Fibroblast of skin of left quadriceps (primary cell): ENCODE data around the gene QRICH2.
A peak's percentile ranks its signal among the peaks of the same experiment; 100 is the strongest.
"Not testable (repeated sequence)": the region's sequence is repeated elsewhere in the genome, so short reads cannot be mapped to it uniquely, and the experiment has no call there.

Experiments used
- DNase-seq, 2 experiments: peaks; one replicate each; pipeline ENCODE4 v3.0.0-alpha.2; 2013; ENCODE audit warnings: low read depth in 2 of 2

Gene QRICH2

DNA sequence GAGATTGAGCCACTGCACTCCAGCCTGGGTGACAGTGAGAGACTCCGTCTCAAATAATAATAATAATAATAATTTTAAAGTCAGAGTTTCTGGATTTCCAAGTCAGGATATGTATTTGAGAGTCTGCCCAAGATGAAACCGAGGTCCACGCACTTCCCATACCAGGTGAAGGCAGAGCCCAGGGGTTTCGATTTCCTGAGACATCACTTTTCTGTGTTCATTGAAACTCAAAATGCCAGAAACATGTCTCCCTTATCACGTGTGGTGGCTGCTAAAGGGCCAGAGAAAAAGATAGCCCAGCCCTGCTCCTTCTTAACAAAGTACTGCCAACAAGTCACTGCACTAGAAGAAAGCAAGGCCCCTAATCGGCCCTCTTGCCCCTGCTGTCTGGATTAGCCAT lies 57.9 kb downstream of the QRICH2 start:
- no peak for DNase-seq

GRCh38 chr17:76248013-76248782 lies 59.9 kb downstream of the QRICH2 start:
- no peak for DNase-seq

- DNase-seq = no peak
These were observed 60.8 kb downstream of the QRICH2 start for GRCh38 chr17:76247304-76247703.

- peak in 1 of 2 experiments; percentile 32 for DNase-seq
These were observed 61.7 kb downstream of the QRICH2 start for GRCh38 chr17:76246080-76247066.

- not testable (repeated sequence) for DNase-seq
These were observed 63.4 kb downstream of the QRICH2 start for GRCh38 chr17:76244721-76245120.

DNA sequence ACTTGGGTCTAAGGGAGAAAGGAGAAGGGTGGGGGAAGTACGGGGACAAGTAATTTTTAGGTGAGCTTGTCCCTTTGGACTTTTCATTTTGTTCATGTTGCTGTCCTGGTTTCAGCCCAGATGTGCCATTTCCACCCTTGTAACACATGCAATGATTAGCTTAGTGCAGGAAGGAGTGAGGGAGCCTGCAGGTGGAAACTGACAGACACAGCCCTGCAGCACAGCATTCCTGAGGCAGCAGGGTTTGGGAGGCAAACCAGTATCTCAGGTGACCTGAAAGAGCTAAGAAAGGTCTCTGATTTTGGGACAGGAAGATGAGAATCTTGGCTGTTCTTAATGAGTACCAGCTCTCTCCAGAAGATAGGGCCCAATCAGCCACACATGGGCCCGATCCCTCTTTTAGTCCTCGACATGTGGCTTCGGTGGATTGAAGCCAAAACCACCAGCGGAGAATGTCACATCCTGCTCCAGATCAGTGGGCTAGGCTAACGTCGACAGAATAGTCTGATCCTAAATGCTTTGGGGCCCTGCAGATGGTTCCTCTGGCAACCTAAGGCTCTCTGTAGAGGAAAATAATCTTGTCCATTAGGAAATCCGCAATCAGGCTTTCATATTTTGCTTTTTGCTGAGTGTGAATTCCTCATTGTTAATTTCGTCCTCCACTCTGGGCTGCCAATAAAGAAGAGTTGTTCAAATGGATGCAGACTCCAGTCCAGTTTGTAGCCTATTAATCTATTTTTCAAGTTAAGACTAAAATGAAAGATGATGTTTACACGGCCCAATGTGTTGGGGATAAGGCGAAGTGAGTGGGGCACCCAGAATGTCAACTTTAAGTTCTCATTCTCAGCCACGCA lies 64.0 kb downstream of the QRICH2 start:
- DNase-seq = peak; percentile 60 to 66

DNA sequence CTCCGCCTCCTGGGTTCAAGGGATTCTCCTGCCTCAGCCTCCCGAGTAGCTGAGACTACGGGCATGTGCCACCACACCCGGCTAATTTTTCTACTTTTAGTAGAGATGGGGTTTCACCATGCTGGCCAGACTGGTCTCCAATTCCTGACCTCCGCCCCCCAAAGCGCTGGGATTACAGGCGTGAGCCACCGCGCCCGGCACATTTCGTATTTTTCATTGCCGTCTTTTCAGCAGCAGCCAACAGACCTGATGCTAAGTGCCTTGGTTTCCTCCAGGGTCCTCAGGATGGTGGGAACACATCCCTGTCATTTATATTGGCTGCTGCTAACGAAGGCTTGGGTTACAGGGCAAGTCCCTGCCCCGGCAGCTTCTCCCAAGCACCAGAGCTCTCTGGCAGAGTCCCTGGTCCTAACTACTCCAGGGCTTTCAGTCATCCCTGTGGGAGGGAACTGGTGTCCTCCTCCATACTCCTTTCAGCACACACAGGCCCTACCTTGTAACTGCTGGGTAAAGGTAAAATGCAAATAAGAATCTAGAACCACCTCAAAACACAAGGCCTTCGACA lies 66.3 kb downstream of the QRICH2 start:
- DNase-seq = no peak

- no peak for DNase-seq
These were observed 66.9 kb downstream of the QRICH2 start for GRCh38 chr17:76241204-76241538.

- no peak for DNase-seq
These were observed 67.4 kb downstream of the QRICH2 start, which contains the start of gene RNF157 for GRCh38 chr17:76240461-76241203. Gene RNF157, minus strand, starts transcription at chr17:76240493. Its CDS starts 253 bp downstream, at chr17:76240240.

DNA sequence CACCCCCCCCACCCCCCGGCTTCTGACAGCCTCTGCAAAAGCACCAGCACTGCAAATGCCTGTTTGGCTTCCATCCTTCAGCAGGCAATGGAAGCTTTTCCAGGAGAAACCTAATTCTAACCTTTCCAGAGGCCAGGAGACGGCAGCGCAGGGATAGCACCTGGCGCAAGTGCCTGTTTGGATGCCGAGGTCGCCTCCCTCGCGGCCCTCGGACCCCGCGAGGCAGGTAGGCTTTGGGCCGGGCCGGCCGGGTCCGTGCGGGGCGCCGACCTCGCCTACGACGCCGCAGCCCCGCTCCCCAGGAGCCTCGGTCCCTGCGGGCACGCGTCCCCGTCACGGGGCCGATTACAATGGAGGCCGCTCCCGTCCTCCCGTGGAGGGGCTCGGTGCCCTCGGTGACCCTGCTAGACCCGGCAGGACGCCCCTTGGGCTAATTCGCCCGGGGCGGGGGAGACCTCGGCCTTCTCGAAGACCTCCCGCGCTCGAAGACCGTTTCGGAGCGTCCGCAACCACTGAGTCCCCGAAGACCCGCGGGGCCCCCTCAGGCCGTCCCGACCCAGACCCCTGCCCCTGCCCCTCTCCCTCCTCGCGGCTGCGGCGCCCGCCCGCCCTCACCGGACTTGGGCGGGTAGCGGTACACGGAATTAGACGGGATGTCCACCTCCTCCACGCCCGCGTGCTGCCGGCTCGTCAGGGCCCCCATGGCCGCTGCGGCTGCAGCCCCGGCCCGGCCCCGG lies 68.4 kb downstream of the QRICH2 start:
- no peak for DNase-seq

DNA sequence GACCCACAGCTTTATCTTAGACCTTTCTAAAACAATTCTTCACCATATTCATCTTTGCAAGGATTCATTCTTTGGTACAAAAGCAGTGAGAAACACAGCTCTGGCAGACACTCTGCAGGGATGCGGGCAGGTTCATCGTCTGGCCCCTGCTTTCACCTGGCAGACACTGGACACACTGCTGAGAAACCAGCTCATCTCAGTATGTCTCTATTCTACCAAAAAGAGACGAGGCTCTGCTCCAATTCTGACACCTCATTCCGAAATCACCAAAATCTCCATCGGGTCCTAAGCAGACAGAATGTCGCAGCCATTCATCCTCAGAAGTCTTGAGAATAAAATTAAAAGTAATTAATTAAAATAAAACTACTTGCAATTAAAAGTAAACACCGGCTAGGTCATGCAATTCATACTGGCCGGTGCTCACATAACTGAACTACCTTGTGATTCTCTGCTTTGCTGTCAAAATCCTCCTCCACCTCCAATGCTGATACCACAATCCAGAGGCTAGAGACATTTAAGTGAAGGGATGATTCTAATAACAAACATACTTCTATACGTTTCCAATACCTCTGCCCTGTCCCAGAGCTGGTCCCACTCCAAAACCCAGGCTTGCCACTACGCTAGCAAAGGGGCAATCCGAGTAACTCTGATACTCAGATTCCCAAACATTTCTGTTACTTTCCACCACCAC lies 69.1 kb downstream of the QRICH2 start:
- DNase-seq = no peak

GRCh38 chr17:76237859-76238313 lies 70.2 kb downstream of the QRICH2 start:
- DNase-seq = no peak

GRCh38 chr17:76236603-76237002 lies 71.5 kb downstream of the QRICH2 start:
- DNase-seq = no peak

DNA sequence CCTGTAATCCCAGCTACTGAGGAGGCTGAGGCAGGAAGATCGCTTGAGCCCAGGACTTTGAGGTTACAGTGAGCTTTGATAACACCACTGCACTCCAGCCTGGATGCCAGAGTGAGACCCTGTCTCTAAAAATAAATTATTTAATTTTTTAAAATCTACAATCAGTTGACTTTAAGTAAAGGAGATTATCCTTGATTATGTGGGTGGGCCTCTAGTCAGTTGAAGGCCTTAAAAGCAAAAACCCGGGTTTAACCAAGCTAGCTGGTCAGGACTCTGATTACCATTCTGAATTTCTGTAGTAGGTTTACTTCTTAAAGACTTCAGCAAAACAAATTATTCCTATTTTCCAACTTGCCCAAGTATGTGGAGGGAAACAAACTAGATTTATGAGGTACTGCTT lies 72.2 kb downstream of the QRICH2 start:
- DNase-seq = no peak

DNA sequence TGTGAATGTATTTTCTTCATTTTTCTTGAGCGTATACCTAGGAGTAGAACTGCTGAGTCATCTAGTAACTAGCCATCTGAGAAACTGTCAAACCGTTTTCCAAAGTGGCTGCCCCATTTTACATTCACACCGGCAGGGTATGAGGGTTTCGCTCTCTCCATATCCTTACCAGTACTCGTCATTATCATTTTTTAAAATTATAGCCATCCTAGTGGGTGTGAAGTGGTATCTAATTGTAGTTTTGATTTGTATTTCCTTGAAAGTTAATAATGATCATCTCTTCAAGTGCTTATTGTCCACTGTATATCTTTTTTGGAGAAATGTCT lies 73.8 kb downstream of the QRICH2 start:
- DNase-seq = no peak

- DNase-seq = no peak
These were observed 74.3 kb downstream of the QRICH2 start for GRCh38 chr17:76233588-76234353.

- DNase-seq = peak; percentile 87 to 89
These were observed 75.7 kb downstream of the QRICH2 start for GRCh38 chr17:76232342-76232741.

DNA sequence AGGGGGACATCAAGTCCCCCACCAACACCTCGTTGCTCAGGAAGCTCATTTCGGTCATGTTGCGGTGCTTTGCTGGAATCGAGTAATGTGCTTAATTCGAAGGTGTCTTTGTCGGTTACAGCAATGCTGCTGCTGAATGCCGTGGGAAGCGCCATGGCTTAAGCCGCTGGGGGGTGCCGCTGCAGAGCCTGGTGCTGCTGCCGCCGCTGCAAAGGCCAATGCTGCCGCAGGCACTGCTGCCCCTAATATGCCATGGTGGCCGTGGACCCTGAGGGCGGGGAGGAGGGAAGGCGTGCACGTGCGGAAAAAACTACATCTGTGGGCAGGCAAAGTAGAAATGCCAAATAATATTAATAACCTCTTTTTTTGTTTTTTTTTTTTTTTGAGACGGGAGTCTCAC lies 81.3 kb downstream of the QRICH2 start:
- DNase-seq = not testable (repeated sequence)
